Posterior vena cava (tissue), 2 donors: ENCODE measurements around the gene GAD1. TPM values are rescaled to one million over a fixed set of nuclear protein-coding genes. Genes with fewer than 3 reads are reported as not detected.

Source experiments
- DNase-seq: peaks from one replicate; pipeline ENCODE4 v3.0.0-alpha.2; 2020; ENCODE audit warnings: low spot score
- intact Hi-C, 2 donors: fragments of 100-400 bp; cut with DNase I; formaldehyde crosslinking; loops; one replicate each; pipeline versions ENCODE4 v1.14.1 to v1.14.2; 2022 to 2023
- total RNA-seq, 2 donors: library from RNA; stranded (reverse); fragmentation: NEBNext Ultra II Directional; extraction: Animal tissue kit (Norgen Biotek cat#: 25700); gene quantifications; one replicate each; pipeline ENCODE4 v1.2.1, GENCODE V29; 2021
- donor health status: DM: yes; HTN: yes; CAD: no.
- donor health status: DM: yes; HTN: yes; CAD: no.

GAD1 gene
- total RNA-seq, 2 donors from 2014 or later, result not detected

GRCh38 chr2:170815746-170816503 is 762 bp upstream of the GAD1 start:
- intact Hi-C loops, result loop anchor here (10.0 kb wide), 4 partner anchors 101 to 451 kb away; partner anchors contain the start of gene SP5 (in 1 of the 2)
- no peak for DNase-seq

- DNase-seq, result no peak
- intact Hi-C loops, result loop anchor here (10.0 kb wide), 4 partner anchors 103 to 453 kb away; partner anchors contain the start of gene SP5 (in 1 of the 2)
Observed at GRCh38 chr2:170817093-170818035, 677 bp downstream of the GAD1 start.

- DNase-seq, result no peak
- intact Hi-C loops, result loop anchor here (10.0 kb wide), 4 partner anchors 103 to 453 kb away; partner anchors contain the start of gene SP5 (in 1 of the 2)
Observed at GRCh38 chr2:170818036-170818751, 1.5 kb downstream of the GAD1 start.

GRCh38 chr2:170818752-170819470 is 2.2 kb downstream of the GAD1 start:
- intact Hi-C loops, result loop anchor here (10.0 kb wide), 4 partner anchors 104 to 454 kb away; partner anchors contain the start of gene SP5 (in 1 of the 2)
- DNase-seq, result no peak

- intact Hi-C loops, result loop anchor here (10.0 kb wide), 4 partner anchors 105 to 455 kb away; partner anchors contain the start of gene SP5 (in 1 of the 2)
- no peak for DNase-seq
Observed at GRCh38 chr2:170819680-170820664, 3.3 kb downstream of the GAD1 start.

GRCh38 chr2:170820757-170821530 is 4.3 kb downstream of the GAD1 start:
- no peak for DNase-seq
- intact Hi-C loops, result no loop called here

GRCh38 chr2:170821531-170822289 is 5.0 kb downstream of the GAD1 start:
- intact Hi-C loops, result no loop called here

GRCh38 chr2:170822290-170823087 is 5.8 kb downstream of the GAD1 start:
- no peak for DNase-seq
- intact Hi-C loops, result no loop called here

More at GRCh38 chr2:170821531-170822289, 5.0 kb downstream of the GAD1 start:
- DNase-seq, result no peak

- intact Hi-C loops, result no loop called here
- DNase-seq, result no peak
Observed at GRCh38 chr2:170823088-170823897, 6.6 kb downstream of the GAD1 start.

- no peak for DNase-seq
- intact Hi-C loops, result no loop called here
Observed at GRCh38 chr2:170823898-170824215, 7.2 kb downstream of the GAD1 start.

GRCh38 chr2:170824526-170825015 is 7.9 kb downstream of the GAD1 start:
- DNase-seq, result no peak
- intact Hi-C loops, result no loop called here

GRCh38 chr2:170827841-170828532 is 11.3 kb downstream of the GAD1 start:
- DNase-seq, result peak; percentile 32
- intact Hi-C loops, result no loop called here

- DNase-seq, result no peak
- intact Hi-C loops, result no loop called here
Observed at GRCh38 chr2:170828533-170828916, 11.8 kb downstream of the GAD1 start.

GRCh38 chr2:170829036-170829435 is 12.3 kb downstream of the GAD1 start:
- intact Hi-C loops, result no loop called here
- no peak for DNase-seq
